ENCODE results near the gene ANKRD13B. TPM values are rescaled to one million over a fixed set of nuclear protein-coding genes. Genes with fewer than 3 reads are reported as not detected.

ANKRD13B gene
- polyA plus RNA-seq, 2 of the 4 experiments (the other 2 are of a cell fraction) = 4.5 to 17.8 TPM

- H3K4me1 ChIP-seq = peaks cover 25% of the 10 kb centered on the region
- TF ChIP-seq SREBF2 (IDR thresholded peaks at IDR 0.05) = no peak
- no peak for TF ChIP-seq FOSB (CRISPR knock-in tag; IDR thresholded peaks at IDR 0.05)
- no peak overlapping the region for H3K4me2 ChIP-seq
- WGBS (ENCODE audit: missing lambda C conversion rate) = 91% methylated on average over 17 of the region's 17 CpGs
- H3K4me3 ChIP-seq = no peak overlapping the region
- H3K27ac ChIP-seq = no peak overlapping the region
- ATAC-seq (no peak), FAIRE-seq (no peak), DNase-seq (ENCODE audit: low read depth in 1 of 2, low spot score in 1 of 2) (no peak)
- ChIA-PET POLR2A (no interaction called here), CTCF (interaction anchor here (1.4 to 24.0 kb wide), 6 partner anchors 19 to 191 kb away, joined by 4 to 474 read pairs (median 56); partner anchors contain the start of gene ANKRD13B)
- H3K9me3 ChIP-seq = no peaks in the 10 kb centered on the region
These were observed 31.1 kb upstream of the ANKRD13B start for GRCh38 chr17:29561554-29562517.

GRCh38 chr17:29562615-29563014 lies 30.3 kb upstream of the ANKRD13B start:
- WGBS (ENCODE audit: missing lambda C conversion rate) = 92% methylated on average over 18 of the region's 18 CpGs
- peaks cover 17% of the 10 kb centered on the region for H3K4me1 ChIP-seq
- DNase-seq (ENCODE audit: low read depth in 1 of 2, low spot score in 1 of 2) = no peak
- POLR2A ChIA-PET = no interaction called here
- H3K4me3 ChIP-seq = no peak overlapping the region
- H3K4me2 ChIP-seq = no peak overlapping the region
- ATAC-seq = no peak
- FAIRE-seq = no peak
- TF ChIP-seq GATA3 (IDR thresholded peaks at IDR 0.05; ENCODE audit: borderline replicate concordance) = no peak
- H3K9me3 ChIP-seq = no peaks in the 10 kb centered on the region
- CTCF ChIA-PET = interaction anchor here (1.4 to 24.0 kb wide), 6 partner anchors 8 to 192 kb away, joined by 4 to 474 read pairs (median 62); partner anchors contain the start of gene ANKRD13B
- no peak overlapping the region for H3K27ac ChIP-seq

GRCh38 chr17:29563816-29564215 lies 29.1 kb upstream of the ANKRD13B start:
- POLR2A ChIA-PET = no interaction called here
- 94% methylated on average over 3 of the region's 3 CpGs for WGBS (ENCODE audit: missing lambda C conversion rate)
- FAIRE-seq (no peak), ATAC-seq (no peak), DNase-seq (ENCODE audit: low read depth in 1 of 2, low spot score in 1 of 2) (no peak)
- H3K27ac ChIP-seq = no peak overlapping the region
- no peak overlapping the region for H3K4me3 ChIP-seq
- H3K9me3 ChIP-seq = no peaks in the 10 kb centered on the region
- H3K4me2 ChIP-seq = no peak overlapping the region
- TF ChIP-seq CBX2 (IDR thresholded peaks at IDR 0.05; ENCODE audit: borderline replicate concordance, low read depth) = no peak
- no peak for TF ChIP-seq RARB (CRISPR knock-in tag; IDR thresholded peaks at IDR 0.05)
- no peak for TF ChIP-seq HOXB5 (CRISPR knock-in tag; IDR thresholded peaks at IDR 0.05)
- TF ChIP-seq HMGXB4 (CRISPR knock-in tag; IDR thresholded peaks at IDR 0.05; ENCODE audit: borderline replicate concordance) = no peak
- no peak for TF ChIP-seq CHD2 (IDR thresholded peaks at IDR 0.05; ENCODE audit: low read length, partially characterized antibody)
- no peak for TF ChIP-seq EP300 (IDR thresholded peaks at IDR 0.05)
- TF ChIP-seq ELK1 (IDR thresholded peaks at IDR 0.05; ENCODE audit: low read depth, low read length) = no peak
- TF ChIP-seq MAFK (IDR thresholded peaks at IDR 0.05; ENCODE audit: partially characterized antibody) = no peak
- TF ChIP-seq ZSCAN20 (CRISPR knock-in tag; IDR thresholded peaks at IDR 0.05) = no peak
- no peak for TF ChIP-seq FOSL2 (IDR thresholded peaks at IDR 0.05)
- TF ChIP-seq FOSL2 (CRISPR knock-in tag; IDR thresholded peaks at IDR 0.05) = no peak
- TF ChIP-seq PHF8 (IDR thresholded peaks at IDR 0.05; ENCODE audit: borderline replicate concordance, low read depth) = no peak
- TF ChIP-seq POLR2AphosphoS2 (conservative IDR thresholded peaks at IDR 0.05; ENCODE audit: low read length) = no peak
- no peak for TF ChIP-seq CHD4 (IDR thresholded peaks at IDR 0.05; ENCODE audit: borderline replicate concordance)
- TF ChIP-seq SREBF2 (IDR thresholded peaks at IDR 0.05) = no peak
- TF ChIP-seq CTCF (IDR thresholded peaks at IDR 0.05) = no peak
- TF ChIP-seq MAX (IDR thresholded peaks at IDR 0.05) = no peak
- TF ChIP-seq HDAC2 (IDR thresholded peaks at IDR 0.05) = no peak
- no peak for TF ChIP-seq HEYL (CRISPR knock-in tag; IDR thresholded peaks at IDR 0.05)
- TF ChIP-seq KDM5A (IDR thresholded peaks at IDR 0.05) = no peak
- CTCF ChIA-PET = interaction anchor here (0.7 to 24.0 kb wide), 9 partner anchors 9 to 193 kb away, joined by 3 to 474 read pairs (median 24); partner anchors contain the start of genes ANKRD13B and CORO6
- peaks cover 13% of the 10 kb centered on the region for H3K4me1 ChIP-seq
